OCI-LY3 (cell line): ENCODE data around the gene P2RY13.
A peak's percentile ranks its signal among the peaks of the same experiment; 100 is the strongest.

Experiments
- H2AFZ ChIP-seq: fragments of 200-600, 300-600 bp; shearing (Covaris generic); 2 replicates; pipeline ENCODE4 v1.6.0; 2014; ENCODE audit warnings: antibody characterized with exemption, low read depth, low read length
- H3K27ac ChIP-seq: fragments of 200-600, 300-600 bp; sonication (generic); 2 replicates; pipeline ENCODE4 v1.5.1; 2014; ENCODE audit warnings: mild to moderate bottlenecking, low read length, moderate library complexity, mixed read lengths
- H3K27me3 ChIP-seq: fragments of 200-600, 300-600 bp; sonication (generic); 2 replicates; pipeline ENCODE4 v1.6.1; 2014; ENCODE audit warnings: low read depth, low read length, mixed read lengths
- H3K36me3 ChIP-seq: fragments of 200-600, 300-600 bp; sonication (generic); replicated peaks from 2 replicates; pipeline ENCODE3; 2014; ENCODE audit warnings: low read depth, low read length, mixed read lengths
- H3K4me1 ChIP-seq: fragments of 300-600, 200-600 bp; sonication (generic); 2 replicates; pipeline ENCODE4 v1.6.1; 2014; ENCODE audit warnings: low read length, mixed read lengths
- H3K4me2 ChIP-seq: fragments of 200-600, 300-600 bp; sonication (generic); 2 replicates; pipeline ENCODE4 v1.6.1; 2014; ENCODE audit warnings: low read length, mixed read lengths
- H3K4me3 ChIP-seq: fragments of 300-600, 200-600 bp; sonication (generic); 2 replicates; pipeline ENCODE4 v1.5.1; 2014; ENCODE audit warnings: antibody characterized with exemption, mild to moderate bottlenecking, low read length, moderate library complexity
- H3K79me2 ChIP-seq: fragments of 300-600, 200-600 bp; shearing (Covaris generic); 2 replicates; pipeline ENCODE4 v1.6.1; 2014; ENCODE audit warnings: mild to moderate bottlenecking, low read length, mixed read lengths
- H3K9ac ChIP-seq: fragments of 300-600, 200-600 bp; shearing (Covaris generic); 2 replicates; pipeline ENCODE4 v1.6.0; 2014; ENCODE audit warnings: mild to moderate bottlenecking, low read length, moderate library complexity
- H3K9me3 ChIP-seq: fragments of 200-600, 300-600 bp; shearing (Covaris generic); 2 replicates; pipeline ENCODE4 v1.6.1; 2014; ENCODE audit warnings: low read length, mixed read lengths; ENCODE audit not compliant: insufficient read depth
- H4K20me1 ChIP-seq: fragments of 200-600, 300-600 bp; sonication (generic); 2 replicates; pipeline ENCODE4 v1.6.1; 2016; ENCODE audit warnings: low read length, mixed read lengths; ENCODE audit not compliant: insufficient read depth
- EZH2phosphoT487 ChIP-seq: fragments of 200-600 bp; shearing (Covaris generic); IDR thresholded peaks from 2 replicates; pipeline ENCODE4 v1.6.1; 2018; ENCODE audit warnings: antibody characterized with exemption, mixed run types, low read depth
- TF ChIP-seq, protein P1 (sequence below): fragments of 200-600, 300-600 bp; sonication (generic); IDR thresholded peaks from 2 replicates; pipeline ENCODE4 v1.5.1; 2014; ENCODE audit warnings: antibody characterized with exemption, low read length, low read depth

P2RY13 gene

DNA sequence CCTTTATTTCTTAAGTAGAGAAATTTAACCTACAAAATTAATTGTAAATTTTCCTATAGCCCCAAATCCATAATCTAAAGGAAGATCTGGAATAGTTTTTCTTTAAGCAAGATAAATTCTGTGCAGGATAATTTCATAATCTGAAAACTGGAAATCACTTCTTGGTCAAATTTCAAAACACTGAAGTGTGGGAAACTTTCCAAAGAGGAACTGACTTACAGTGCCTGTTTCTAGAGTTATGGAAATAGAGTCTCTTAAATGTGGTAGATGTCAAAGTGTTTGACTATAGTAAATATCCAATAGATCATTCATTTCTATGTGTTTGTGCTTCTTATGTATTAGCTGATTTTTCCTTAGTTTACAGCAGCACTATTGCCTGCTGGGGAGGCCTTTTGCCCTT lies 1.6 kb upstream of the P2RY13 start:
- Histone ChIP-seq H3K4me1 (peaks cover 34% of the 10 kb centered on the region), H3K4me3 (no peak overlapping the region), H3K36me3 (no peaks in the 10 kb centered on the region), H3K9ac (no peak overlapping the region), H4K20me1 (no peaks in the 10 kb centered on the region), H2AFZ (no peak overlapping the region), H3K79me2 (no peaks in the 10 kb centered on the region), H3K27me3 (no peaks in the 10 kb centered on the region), H3K27ac (no peak overlapping the region), H3K4me2 (peak overlapping the region; percentile 34), H3K9me3 (no peaks in the 10 kb centered on the region)
- TF ChIP-seq, protein P1, sequence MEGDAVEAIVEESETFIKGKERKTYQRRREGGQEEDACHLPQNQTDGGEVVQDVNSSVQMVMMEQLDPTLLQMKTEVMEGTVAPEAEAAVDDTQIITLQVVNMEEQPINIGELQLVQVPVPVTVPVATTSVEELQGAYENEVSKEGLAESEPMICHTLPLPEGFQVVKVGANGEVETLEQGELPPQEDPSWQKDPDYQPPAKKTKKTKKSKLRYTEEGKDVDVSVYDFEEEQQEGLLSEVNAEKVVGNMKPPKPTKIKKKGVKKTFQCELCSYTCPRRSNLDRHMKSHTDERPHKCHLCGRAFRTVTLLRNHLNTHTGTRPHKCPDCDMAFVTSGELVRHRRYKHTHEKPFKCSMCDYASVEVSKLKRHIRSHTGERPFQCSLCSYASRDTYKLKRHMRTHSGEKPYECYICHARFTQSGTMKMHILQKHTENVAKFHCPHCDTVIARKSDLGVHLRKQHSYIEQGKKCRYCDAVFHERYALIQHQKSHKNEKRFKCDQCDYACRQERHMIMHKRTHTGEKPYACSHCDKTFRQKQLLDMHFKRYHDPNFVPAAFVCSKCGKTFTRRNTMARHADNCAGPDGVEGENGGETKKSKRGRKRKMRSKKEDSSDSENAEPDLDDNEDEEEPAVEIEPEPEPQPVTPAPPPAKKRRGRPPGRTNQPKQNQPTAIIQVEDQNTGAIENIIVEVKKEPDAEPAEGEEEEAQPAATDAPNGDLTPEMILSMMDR, result no peak
- TF ChIP-seq EZH2phosphoT487, result no peak

GRCh38 chr3:151330379-151330778 lies 1.0 kb upstream of the P2RY13 start:
- Histone ChIP-seq H3K4me2 (peak overlapping the region; percentile 34), H3K9me3 (no peaks in the 10 kb centered on the region), H2AFZ (no peak overlapping the region), H3K9ac (no peak overlapping the region), H3K4me1 (peaks cover 38% of the 10 kb centered on the region), H3K79me2 (no peaks in the 10 kb centered on the region), H3K27me3 (no peaks in the 10 kb centered on the region), H3K27ac (no peak overlapping the region), H3K4me3 (no peak overlapping the region), H4K20me1 (no peaks in the 10 kb centered on the region), H3K36me3 (no peaks in the 10 kb centered on the region)
- TF ChIP-seq, protein P1, result no peak
- TF ChIP-seq EZH2phosphoT487, result no peak

DNA sequence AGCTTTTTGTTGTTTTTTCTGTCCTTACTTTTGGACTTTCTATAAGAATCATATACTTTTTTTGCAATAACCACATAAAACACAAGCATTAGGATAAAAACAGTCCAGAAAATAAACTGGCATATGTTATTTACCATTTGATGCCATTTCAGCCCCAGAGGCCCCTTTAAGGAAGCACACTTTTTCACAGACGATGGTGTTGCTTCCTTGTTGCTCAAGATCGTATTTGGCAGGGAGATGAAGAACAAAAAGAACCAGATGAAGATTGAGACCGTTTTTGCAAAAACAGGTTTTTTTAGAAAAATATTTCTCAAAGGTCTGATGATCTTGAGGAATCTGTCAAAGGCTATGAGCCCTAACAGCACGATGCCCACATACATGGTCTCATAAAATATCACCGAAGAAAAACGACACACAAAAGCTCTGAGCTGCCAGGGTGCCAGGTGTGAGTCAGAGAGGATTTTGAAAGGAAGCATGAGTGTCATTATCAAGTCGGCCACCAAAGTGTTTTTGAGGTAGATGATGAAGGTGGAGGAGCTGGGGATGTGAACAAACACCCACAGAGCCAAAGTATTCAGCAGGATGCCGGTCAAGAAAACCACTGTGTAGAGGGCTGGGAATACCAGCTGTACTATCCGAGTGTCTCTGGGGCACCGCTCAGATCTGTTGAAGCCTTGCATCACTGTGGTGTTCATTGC lies 902 bp downstream of the P2RY13 start:
- H3K4me1 ChIP-seq, result peaks cover 42% of the 10 kb centered on the region
- TF ChIP-seq EZH2phosphoT487, result no peak
- TF ChIP-seq, protein P1, result no peak
- H3K4me2 ChIP-seq, result peak overlapping the region; percentile 61
- H4K20me1 ChIP-seq, result no peaks in the 10 kb centered on the region
- no peak overlapping the region for H3K9ac ChIP-seq
- H3K36me3 ChIP-seq, result no peaks in the 10 kb centered on the region
- H2AFZ ChIP-seq, result peak overlapping the region; percentile 45; the same call in 1 of the 2 replicates
- H3K9me3 ChIP-seq, result no peaks in the 10 kb centered on the region
- no peak overlapping the region for H3K27ac ChIP-seq
- H3K4me3 ChIP-seq, result peak overlapping the region; percentile 47
- H3K27me3 ChIP-seq, result no peaks in the 10 kb centered on the region
- H3K79me2 ChIP-seq, result no peaks in the 10 kb centered on the region

DNA sequence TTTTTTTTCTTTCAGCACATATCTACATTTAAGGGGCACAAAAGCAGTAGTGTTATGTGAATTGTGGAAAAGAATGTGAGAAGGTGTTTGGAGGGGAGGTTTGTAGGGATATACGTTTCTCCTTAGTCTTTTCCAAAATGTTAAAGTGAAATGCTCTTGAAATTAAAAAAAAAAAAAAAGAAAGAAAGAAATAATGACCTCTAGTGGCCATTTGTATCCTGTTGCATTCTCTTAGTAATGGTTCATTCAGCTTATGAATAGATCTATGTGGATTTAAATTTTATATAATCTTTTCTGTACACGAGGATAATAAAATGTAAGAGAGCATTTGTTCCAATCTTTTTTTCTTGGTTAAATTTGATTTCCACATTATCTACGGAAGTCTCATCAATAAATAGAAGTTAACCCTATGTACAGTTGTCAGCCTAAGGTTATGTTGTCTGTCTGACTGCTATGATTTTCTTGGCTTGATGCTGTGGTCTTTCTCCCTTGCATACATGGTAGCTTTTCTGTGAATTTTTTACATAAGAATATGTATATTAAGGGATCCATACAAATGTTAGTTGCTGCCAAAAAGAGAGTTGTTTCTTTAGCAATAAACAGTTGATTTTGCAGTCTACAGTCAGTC lies 1.7 kb downstream of the P2RY13 start:
- TF ChIP-seq EZH2phosphoT487, result no peak
- TF ChIP-seq, protein P1, result peak; percentile 62
- Histone ChIP-seq H3K27me3 (no peaks in the 10 kb centered on the region), H3K36me3 (no peaks in the 10 kb centered on the region), H3K4me3 (0 out of 2 replicates have a peak overlapping the region, but pooled peaks have one; percentile 4), H3K4me1 (peaks cover 42% of the 10 kb centered on the region), H3K9me3 (no peaks in the 10 kb centered on the region), H2AFZ (no peak overlapping the region), H3K9ac (no peak overlapping the region), H4K20me1 (no peaks in the 10 kb centered on the region), H3K27ac (no peak overlapping the region), H3K79me2 (no peaks in the 10 kb centered on the region), H3K4me2 (peak overlapping the region; percentile 61)
